Fibroblast of mammary gland (primary cell): ENCODE measurements around the gene ZNF180.
A peak's percentile ranks its signal among the peaks of the same experiment; 100 is the strongest.

Experiments used
- DNase-seq: peaks from one replicate; pipeline ENCODE4 v3.0.0-alpha.2; 2010; ENCODE audit warnings: low read depth
- H3K4me3 ChIP-seq: 2 replicates; pipeline ENCODE4 v1.5.1; 2011; ENCODE audit warnings: low read depth, mild to moderate bottlenecking, low read length, moderate library complexity; ENCODE audit not compliant: control insufficient read depth
- TF ChIP-seq, protein P1 (sequence below): conservative IDR thresholded peaks from 2 replicates; pipeline ENCODE4 v1.5.1; 2011; ENCODE audit warnings: low read depth, low read length, inconsistent platforms; ENCODE audit not compliant: control insufficient read depth, insufficient read depth

Gene ZNF180

DNA sequence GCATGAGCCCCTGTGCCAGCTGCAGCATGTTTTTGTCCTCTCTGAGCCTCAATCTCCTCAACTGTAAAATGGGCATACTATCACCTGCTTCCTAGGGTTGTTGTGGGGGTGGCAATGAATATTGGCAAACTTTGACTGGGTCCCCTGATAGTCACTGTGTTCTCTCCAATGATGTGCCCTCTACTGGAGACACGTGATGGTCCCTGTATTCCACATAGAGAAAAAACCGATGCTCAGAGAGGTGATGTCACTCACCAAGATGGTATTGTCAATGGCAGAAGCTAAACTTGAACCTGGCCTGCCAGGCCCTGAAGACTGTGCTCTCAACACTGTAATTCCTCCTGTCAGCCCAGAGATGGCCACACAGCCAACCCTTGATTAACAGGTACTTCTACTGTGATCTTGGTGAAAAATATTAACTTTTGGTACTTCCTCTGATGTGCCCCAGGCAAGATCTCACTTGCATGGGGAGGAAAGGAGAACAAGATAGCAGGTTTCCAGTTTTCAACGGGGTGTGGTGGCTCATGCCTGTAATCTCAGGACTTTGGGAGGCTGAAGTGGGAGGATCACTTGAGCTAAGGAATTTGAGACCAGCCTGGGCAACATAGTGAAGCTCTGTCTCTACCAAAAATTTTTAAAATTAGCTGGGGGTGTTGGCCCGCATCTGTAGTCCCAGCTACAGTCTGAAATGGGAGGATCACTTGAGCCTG lies 25.6 kb upstream of the ZNF180 start:
- no peak overlapping the region for H3K4me3 ChIP-seq
- DNase-seq, result no peak
- TF ChIP-seq, protein P1, sequence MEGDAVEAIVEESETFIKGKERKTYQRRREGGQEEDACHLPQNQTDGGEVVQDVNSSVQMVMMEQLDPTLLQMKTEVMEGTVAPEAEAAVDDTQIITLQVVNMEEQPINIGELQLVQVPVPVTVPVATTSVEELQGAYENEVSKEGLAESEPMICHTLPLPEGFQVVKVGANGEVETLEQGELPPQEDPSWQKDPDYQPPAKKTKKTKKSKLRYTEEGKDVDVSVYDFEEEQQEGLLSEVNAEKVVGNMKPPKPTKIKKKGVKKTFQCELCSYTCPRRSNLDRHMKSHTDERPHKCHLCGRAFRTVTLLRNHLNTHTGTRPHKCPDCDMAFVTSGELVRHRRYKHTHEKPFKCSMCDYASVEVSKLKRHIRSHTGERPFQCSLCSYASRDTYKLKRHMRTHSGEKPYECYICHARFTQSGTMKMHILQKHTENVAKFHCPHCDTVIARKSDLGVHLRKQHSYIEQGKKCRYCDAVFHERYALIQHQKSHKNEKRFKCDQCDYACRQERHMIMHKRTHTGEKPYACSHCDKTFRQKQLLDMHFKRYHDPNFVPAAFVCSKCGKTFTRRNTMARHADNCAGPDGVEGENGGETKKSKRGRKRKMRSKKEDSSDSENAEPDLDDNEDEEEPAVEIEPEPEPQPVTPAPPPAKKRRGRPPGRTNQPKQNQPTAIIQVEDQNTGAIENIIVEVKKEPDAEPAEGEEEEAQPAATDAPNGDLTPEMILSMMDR, result no peak

DNA sequence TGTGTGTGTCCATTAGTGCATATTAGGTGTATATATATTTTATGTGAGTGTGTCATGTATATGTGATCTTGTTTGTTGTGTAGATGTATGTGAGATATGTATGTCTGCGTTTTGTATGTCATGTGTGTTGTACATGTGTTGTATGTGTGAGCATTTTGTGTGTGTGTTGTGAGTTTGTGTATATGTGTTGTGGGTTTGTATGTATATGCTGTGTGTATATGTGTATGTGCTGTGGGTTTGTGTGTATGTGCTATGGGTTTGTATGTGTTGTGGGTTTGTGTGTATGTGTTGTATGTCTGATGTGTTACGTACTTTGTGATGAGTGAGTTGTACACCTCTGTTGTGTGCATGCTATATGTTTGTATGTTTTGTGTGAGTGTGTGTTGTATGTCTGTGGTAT lies 21.0 kb upstream of the ZNF180 start:
- no peak for DNase-seq
- TF ChIP-seq, protein P1, result no peak
- no peak overlapping the region for H3K4me3 ChIP-seq

DNA sequence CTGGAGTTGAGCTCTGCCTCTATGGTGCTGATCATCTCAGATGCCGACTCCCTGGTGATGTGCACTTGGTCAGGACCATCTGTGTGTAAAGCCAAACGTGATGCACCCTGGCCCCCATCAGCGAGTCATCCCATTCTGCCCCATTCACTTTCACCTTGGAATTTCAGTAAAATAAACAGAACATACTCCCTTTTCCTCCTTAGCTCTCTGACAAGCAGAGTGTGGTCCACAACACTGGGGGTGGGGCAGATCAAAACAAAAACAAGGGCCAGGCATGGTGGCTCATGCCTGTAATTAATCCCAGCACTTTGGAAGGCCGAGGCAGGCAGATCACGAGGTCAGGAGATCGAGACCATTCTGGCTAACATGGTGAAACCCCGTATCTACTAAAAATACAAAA lies 16.8 kb upstream of the ZNF180 start:
- DNase-seq, result no peak
- TF ChIP-seq, protein P1, result no peak
- H3K4me3 ChIP-seq, result no peak overlapping the region

DNA sequence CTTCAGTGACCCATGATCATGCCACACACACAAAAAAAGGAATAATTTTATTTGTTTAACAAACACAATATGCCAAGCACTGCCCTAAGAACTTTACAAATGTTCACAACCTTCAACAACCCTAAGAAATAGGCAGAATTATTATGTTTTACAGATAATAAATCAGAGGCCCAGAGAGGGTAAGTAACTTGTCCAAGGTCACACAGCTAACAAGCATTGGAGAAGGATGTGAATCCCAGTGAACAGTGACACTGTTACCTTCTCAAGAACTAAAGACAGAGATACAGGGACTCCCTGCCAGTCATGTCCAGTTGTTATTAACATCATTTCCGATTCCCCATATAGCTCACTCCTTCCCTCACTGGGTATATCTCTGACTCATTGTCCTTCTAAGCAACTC lies 15.6 kb upstream of the ZNF180 start:
- DNase-seq, result no peak
- TF ChIP-seq, protein P1, result no peak
- no peak overlapping the region for H3K4me3 ChIP-seq

DNA sequence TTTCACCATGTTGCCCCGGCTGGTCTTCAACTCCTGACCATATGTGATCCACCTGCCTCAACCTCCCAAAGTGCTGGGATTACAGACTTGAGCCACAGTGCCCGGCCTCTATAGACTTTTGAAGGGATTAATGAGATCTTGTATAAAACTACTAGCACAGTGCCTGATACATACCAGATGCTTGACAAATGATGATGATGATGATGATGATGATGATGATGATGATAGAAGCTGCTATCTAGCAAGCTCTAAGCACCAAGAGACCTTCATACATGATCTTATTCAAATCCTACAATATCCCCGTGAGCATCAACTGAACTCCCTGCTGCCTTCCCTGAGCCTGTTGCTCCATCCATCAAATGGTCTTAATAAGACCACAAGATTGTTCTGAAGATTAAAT lies 14.7 kb upstream of the ZNF180 start:
- H3K4me3 ChIP-seq, result no peak overlapping the region
- TF ChIP-seq, protein P1, result no peak
- DNase-seq, result no peak

DNA sequence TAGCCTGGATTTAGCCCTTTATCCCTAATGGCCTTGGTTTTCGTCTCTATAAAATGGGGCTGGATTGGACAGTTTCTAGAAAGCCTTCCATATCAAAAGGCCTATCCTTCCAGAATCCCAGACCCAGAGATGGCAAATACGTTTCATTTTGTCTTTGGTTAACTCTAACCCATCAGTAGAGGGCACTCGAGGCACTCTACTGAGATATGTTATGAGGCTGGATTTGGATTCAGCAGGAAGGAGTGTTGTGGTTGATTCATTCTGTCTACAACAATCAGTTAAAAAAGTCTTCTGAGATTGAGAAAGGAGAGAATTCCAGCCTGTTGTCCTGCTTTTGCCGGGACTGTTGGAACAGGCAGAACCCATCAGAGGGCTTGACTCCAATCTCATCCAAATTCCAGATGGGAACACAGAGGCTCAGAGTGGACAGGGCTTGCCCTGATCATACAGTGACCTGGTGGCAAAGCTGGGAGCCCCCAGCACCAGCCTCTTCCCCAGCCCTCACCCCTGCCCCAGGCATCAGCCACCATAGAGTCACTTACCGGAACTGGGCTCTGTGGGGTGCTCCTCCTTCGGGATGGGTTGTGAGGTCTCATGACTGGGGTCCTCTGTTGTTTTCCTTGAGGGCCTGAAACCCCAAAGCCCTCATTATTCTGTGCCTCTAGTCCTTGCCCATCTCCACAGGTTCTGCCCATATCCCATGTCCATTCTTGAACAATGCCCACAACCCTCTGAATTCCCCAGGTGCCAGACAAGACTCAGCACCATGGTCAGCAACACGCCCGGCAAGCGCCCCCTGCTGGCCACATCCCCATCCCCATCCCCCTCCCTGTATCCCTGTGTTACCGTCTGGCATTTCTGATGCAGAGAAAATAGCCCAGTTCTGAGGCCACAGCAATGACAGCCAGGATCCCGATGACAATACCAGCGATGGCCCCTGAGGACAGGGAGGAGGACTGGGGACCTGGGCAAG lies 12.3 kb upstream of the ZNF180 start:
- TF ChIP-seq, protein P1, result peak; percentile 55
- peak; percentile 50 for DNase-seq
- H3K4me3 ChIP-seq, result no peak overlapping the region
